Measurements from ENCODE around the gene ANXA2.

DNA sequence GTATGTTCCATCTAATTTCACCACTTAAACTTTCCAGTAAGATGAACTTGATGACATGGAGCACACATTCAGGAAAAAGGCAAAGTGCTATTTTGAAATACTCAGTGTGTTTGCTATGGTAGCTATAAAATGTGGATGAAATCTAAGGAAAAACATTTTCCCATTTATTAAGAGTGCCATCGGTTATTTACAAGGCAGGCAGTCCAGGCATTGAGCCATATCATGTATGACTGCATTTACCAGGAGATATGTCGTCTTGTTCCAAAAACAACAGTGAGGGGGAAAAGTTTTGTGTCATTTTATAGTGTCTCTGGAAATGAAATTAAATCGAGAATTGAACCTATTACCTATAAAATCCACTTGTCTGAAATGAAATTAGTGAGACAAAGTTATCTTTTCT is 13.7 kb downstream of the ANXA2 start:
- TF ChIP-seq, protein P1, sequence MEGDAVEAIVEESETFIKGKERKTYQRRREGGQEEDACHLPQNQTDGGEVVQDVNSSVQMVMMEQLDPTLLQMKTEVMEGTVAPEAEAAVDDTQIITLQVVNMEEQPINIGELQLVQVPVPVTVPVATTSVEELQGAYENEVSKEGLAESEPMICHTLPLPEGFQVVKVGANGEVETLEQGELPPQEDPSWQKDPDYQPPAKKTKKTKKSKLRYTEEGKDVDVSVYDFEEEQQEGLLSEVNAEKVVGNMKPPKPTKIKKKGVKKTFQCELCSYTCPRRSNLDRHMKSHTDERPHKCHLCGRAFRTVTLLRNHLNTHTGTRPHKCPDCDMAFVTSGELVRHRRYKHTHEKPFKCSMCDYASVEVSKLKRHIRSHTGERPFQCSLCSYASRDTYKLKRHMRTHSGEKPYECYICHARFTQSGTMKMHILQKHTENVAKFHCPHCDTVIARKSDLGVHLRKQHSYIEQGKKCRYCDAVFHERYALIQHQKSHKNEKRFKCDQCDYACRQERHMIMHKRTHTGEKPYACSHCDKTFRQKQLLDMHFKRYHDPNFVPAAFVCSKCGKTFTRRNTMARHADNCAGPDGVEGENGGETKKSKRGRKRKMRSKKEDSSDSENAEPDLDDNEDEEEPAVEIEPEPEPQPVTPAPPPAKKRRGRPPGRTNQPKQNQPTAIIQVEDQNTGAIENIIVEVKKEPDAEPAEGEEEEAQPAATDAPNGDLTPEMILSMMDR (IDR thresholded peaks at IDR 0.05): no peak
- TF ChIP-seq POLR2A (IDR thresholded peaks at IDR 0.05): no peak
